HG02852 (cell line): ENCODE results near the gene TEX13B.
A peak's percentile ranks its signal among the peaks of the same experiment; 100 is the strongest.
"Not testable (repeated sequence)": the region's sequence is repeated elsewhere in the genome, so short reads cannot be mapped to it uniquely, and the experiment has no call there.

ENCODE experiments used
- ATAC-seq: cut with Tn5 transposase; IDR thresholded peaks from one replicate; pipeline ENCODE4 v1.9.1; 2021; ENCODE audit warnings: mild to moderate bottlenecking, moderate library complexity; ENCODE audit not compliant: unreplicated experiment

TEX13B gene

GRCh38 chrX:107982356-107982755 lies at the start of gene TEX13B:
TEX13B (minus strand) TSS chrX:107982370; CDS start chrX:107982127, 243 bp downstream.
- ATAC-seq = no peak

GRCh38 chrX:108029928-108030711 lies 48.0 kb upstream of the TEX13B start:
- peak; percentile 87 for ATAC-seq

- no peak for ATAC-seq
Measured at GRCh38 chrX:108028854-108029253, 46.7 kb upstream of the TEX13B start.

GRCh38 chrX:108025954-108026600 lies 43.9 kb upstream of the TEX13B start:
- no peak for ATAC-seq

- ATAC-seq = no peak
Measured at GRCh38 chrX:108025376-108025775, 43.2 kb upstream of the TEX13B start.

- ATAC-seq = no peak
Measured at GRCh38 chrX:108022491-108023089, 40.4 kb upstream of the TEX13B start.

GRCh38 chrX:108020631-108021030 lies 38.5 kb upstream of the TEX13B start:
- ATAC-seq = peak; percentile 59

- ATAC-seq = no peak
Measured at GRCh38 chrX:108019382-108019875, 37.3 kb upstream of the TEX13B start.

GRCh38 chrX:108018656-108019381 lies 36.6 kb upstream of the TEX13B start:
- ATAC-seq = no peak

- peak; percentile 84 for ATAC-seq
Measured at GRCh38 chrX:108001218-108001814, 19.1 kb upstream of the TEX13B start.

- no peak for ATAC-seq
Measured at GRCh38 chrX:108000751-108001150, 18.6 kb upstream of the TEX13B start.

- ATAC-seq = no peak
Measured at GRCh38 chrX:107996124-107996523, 14.0 kb upstream of the TEX13B start.

- ATAC-seq = no peak
Measured at GRCh38 chrX:107985033-107985432, 2.9 kb upstream of the TEX13B start.

GRCh38 chrX:107979534-107979933 lies 2.6 kb downstream of the TEX13B start:
- no peak for ATAC-seq

- ATAC-seq = no peak
Measured at GRCh38 chrX:107978707-107979307, 3.4 kb downstream of the TEX13B start.

GRCh38 chrX:107978071-107978470 lies 4.1 kb downstream of the TEX13B start:
- ATAC-seq = no peak

- ATAC-seq = no peak
Measured at GRCh38 chrX:107971636-107972035, 10.5 kb downstream of the TEX13B start.

GRCh38 chrX:107970073-107970472 lies 12.1 kb downstream of the TEX13B start:
- no peak for ATAC-seq

- ATAC-seq = no peak
Measured at GRCh38 chrX:107968623-107969022, 13.5 kb downstream of the TEX13B start.

- not testable (repeated sequence) for ATAC-seq
Measured at GRCh38 chrX:107955337-107955736, 26.8 kb downstream of the TEX13B start.
